NCI-H2171 (cell line): ENCODE results near the gene SEC16B.

Experiments used
- DNase-seq: peaks from one replicate; lab custom pipeline; 2025; lab: John Stamatoyannopoulos, UW

SEC16B gene

GRCh38 chr1:177907000-177907399, 62.9 kb downstream of the SEC16B start:
- DNase-seq = no peak

DNA sequence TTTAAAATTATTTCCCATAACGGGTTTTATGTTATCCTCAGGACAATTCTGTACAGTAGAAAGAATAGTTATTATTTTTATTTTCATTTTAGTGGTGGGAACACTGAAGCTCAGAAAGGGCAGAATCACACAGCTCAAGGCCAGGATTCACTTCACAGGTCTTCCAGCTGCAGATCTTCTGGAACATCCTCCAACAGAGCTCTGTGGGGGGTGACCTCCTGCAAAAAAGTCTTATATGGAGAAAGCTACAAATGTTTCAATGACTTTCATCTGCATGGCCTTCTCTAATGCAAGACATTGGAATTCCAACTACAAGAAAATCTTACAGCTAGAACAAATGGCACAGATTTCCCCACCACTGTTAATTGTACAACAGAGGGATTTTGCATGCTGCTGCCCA, 64.2 kb downstream of the SEC16B start:
- DNase-seq = no peak

GRCh38 chr1:177902266-177902665, 67.6 kb downstream of the SEC16B start:
- DNase-seq = no peak

GRCh38 chr1:177897998-177898654, 71.7 kb downstream of the SEC16B start:
- DNase-seq = no peak

- DNase-seq = no peak
These were observed 72.4 kb downstream of the SEC16B start for GRCh38 chr1:177897281-177897997.
